NCI-H1105 treated with DMSO at 0.1 percent for 48 hours (cell line): ENCODE data around the gene GALK2.
"Not testable (repeated sequence)": the region's sequence is repeated elsewhere in the genome, so short reads cannot be mapped to it uniquely, and the experiment has no call there.

Source experiments
- DNase-seq: peaks from one replicate; lab custom pipeline; 2025; lab: John Stamatoyannopoulos, UW

GALK2 gene

DNA sequence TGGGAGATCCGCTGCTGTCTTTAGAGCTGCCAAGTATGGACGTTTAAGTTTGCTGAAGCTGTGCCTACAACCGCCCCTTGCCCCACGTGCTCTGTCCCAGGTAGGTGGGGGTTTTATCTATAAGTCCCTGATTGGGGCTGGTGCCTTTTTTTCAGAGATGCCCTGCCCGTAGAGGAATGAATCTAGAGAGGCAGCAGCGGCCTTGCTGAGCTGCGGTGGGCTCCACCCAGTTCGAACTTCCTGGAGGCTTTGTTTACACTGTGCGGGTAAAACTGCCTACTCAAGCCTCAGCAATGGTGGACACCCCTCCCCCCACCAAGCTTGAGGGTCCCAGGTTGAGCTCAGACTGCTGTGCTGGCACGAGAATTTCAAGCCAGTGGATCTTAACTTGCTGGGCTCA lies 169.6 kb downstream of the GALK2 start:
- no peak for DNase-seq

- no peak for DNase-seq
These were observed 173.5 kb downstream of the GALK2 start for GRCh38 chr15:49343546-49343945.

- not testable (repeated sequence) for DNase-seq
These were observed 184.4 kb downstream of the GALK2 start for GRCh38 chr15:49354439-49354838.

- DNase-seq, result no peak
These were observed 191.3 kb downstream of the GALK2 start for GRCh38 chr15:49361370-49361769.

GRCh38 chr15:49366496-49366895 lies 196.4 kb downstream of the GALK2 start:
- no peak for DNase-seq

GRCh38 chr15:49370782-49371181 lies 200.7 kb downstream of the GALK2 start:
- no peak for DNase-seq

DNA sequence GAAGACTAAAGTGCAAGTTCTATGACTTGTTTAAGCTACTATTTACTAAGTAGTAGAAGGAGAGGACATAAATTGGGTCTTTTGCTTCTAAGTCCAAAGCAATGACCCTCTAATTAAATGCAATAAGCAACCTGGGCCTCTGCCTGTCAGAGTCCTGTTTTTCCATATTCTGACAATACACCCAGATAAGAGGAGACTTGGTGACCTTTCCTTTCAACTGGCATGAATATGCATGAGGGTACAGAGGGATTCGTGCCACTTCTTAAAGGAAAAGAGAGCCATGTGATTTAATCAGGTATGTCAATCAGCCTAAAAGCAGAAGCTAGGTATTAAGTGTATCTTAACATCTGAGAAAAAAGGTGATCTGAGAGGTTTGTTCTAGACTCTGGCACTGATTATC lies 202.3 kb downstream of the GALK2 start:
- DNase-seq, result no peak

GRCh38 chr15:49379996-49380395 lies 209.9 kb downstream of the GALK2 start:
- no peak for DNase-seq

DNA sequence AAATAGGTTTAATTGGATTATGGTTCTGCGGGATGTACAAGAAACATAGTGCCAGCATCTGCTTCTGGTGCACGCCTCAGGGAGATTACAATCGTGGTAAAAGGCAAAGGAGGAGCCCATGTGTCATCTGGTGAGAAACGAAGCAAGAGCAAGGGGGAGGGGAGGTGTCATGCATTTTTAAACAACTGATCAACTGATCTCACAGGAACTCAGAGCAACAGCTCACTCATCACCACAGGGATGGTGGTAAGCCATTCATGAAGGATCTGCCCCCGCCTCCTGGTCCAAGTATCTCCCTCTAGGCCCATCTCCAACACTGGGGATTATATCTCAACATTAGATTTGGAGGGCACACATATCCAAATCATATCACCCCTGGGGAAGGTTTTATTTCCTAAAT lies 210.9 kb downstream of the GALK2 start:
- no peak for DNase-seq
